ENCODE measurements around the gene NRXN2.

- TF ChIP-seq CTCF (IDR thresholded peaks at IDR 0.05; ENCODE audit: insufficient read depth, low read depth, low read length) (no peak), EZH2 (IDR thresholded peaks at IDR 0.05; ENCODE audit: insufficient read depth, low read length) (no peak)
These were observed 5.8 kb downstream of the NRXN2 start for GRCh38 chr11:64717268-64717578.

Data from astrocyte (in vitro differentiated cells and primary cell).